K562 (cell line): Measurements from ENCODE around the gene CNKSR3. TPM values are rescaled to one million over a fixed set of nuclear protein-coding genes. Genes with fewer than 3 reads are reported as not detected.

Experiments
- CBFA2T3 ChIP-seq: fragments of 450-650 bp; IDR thresholded peaks from 2 replicates; pipeline ENCODE4 v1.6.1; 2017
- CHD4 ChIP-seq: fragments of 200-600 bp; sonication (generic); IDR thresholded peaks from 3 replicates; pipeline ENCODE4 v1.6.1; 2012; ENCODE audit warnings: low read depth, mild to moderate bottlenecking, mixed read lengths, low read length, inconsistent platforms; ENCODE audit not compliant: insufficient read depth, insufficient replicate concordance, poor library complexity, severe bottlenecking
- MGA ChIP-seq: fragments of 450-650 bp; IDR thresholded peaks from 2 replicates; pipeline ENCODE4 v1.6.1; 2016; ENCODE audit warnings: mild to moderate bottlenecking, moderate library complexity
- MTA2 ChIP-seq: fragments of 450-650 bp; IDR thresholded peaks from 2 replicates; pipeline ENCODE4 v1.6.1; 2016; ENCODE audit warnings: low read depth
- RBM14 ChIP-seq: fragments of 200-400 bp; formaldehyde crosslinking; IDR thresholded peaks from 2 replicates; pipeline ENCODE4 v1.6.1; 2018; ENCODE audit warnings: low read depth, mild to moderate bottlenecking, low read length, moderate library complexity, borderline replicate concordance; ENCODE audit not compliant: insufficient read depth
- TEAD1 ChIP-seq, 2 experiments: fragments of 450-650 bp in 1 of 2; sonication (generic) in 1 of 2; formaldehyde crosslinking; IDR thresholded peaks; 2 replicates each; pipeline versions ENCODE4 v1.4.0 to v1.8.0; 2020 to 2022; ENCODE audit warnings: mild to moderate bottlenecking in 2 of 2, missing genetic modification reagents in 1 of 2
- polyA plus RNA-seq, 8 experiments: library from polyadenylated mRNA; depleted of rRNA in 4 of 8; stranded (reverse) in 5 of 8; unstranded in 3 of 8; fragments of >200 nt; fragmentation: Nextera tagmentation in 2 of 8; fragmentation: Illumina TruSeq in 1 of 8; extraction: Ambion mirVana in 2 of 8; extraction: Trizol in 1 of 8; gene quantifications; 2 replicates each; pipeline versions ENCODE4 v1.2.1 to v1.2.3, GENCODE V29; 2011 to 2014; ENCODE audit warnings: inconsistent platforms in 1 of 8, missing spikeins in 1 of 8
- total RNA-seq, 7 experiments: library from RNA; depleted of rRNA in 6 of 7; stranded (reverse); fragments of >200 nt in 6 of 7; fragmentation: Illumina TruSeq in 2 of 7; extraction: Trizol in 2 of 7; gene quantifications; 2 replicates each; pipeline versions ENCODE4 v1.2.1 to v1.2.3, GENCODE V29; 2011 to 2021; ENCODE audit warnings: low replicate concordance in 1 of 7
- TF ChIP-seq, protein P1 (sequence below): fragments of 450-650 bp; IDR thresholded peaks from 2 replicates; pipeline ENCODE4 v1.6.1; 2016; ENCODE audit warnings: borderline replicate concordance

CNKSR3 gene
- total and polyA plus RNA-seq, 9 of the 15 experiments (the other 6 are each of a cell fraction or from before 2014, with no cell fraction given), result 4.5 to 29.6 (median 9.5) TPM

DNA sequence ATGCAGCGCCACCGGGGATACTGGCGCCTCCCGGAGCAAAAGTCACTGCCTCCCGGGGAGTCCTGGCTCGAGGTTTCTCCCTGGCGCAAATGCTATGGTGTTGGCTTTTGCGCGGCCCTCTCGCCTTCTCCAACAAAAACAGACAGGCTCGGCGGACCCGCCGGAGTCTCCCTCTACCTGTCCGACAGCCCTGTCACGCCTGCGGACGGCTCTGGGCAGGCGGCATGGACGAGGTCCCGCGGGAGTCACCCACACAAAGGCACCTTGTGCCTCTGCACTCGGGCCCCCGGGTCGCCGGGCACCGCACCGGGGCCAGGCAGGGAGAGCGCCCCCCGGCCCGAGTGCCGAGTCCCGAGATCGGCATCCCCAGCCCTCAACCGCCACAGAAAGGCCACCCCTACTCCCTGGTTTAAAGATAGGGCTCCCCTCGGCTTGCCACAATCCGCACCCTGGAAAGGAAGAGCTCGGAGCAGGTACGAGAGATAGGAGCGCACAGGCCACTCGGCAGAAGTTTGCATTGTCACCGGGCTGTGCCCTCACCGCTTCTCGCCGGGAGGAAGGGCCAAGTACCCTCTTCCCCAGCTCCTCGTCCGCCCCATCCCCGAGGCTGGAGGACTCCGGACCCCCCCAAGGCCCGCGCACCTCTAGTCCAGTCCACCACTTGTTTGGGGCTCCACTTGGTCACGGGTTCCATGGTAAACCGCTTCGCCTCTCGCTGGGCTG, 903 bp downstream of the CNKSR3 start (continued):
- TF ChIP-seq TEAD1 (CRISPR knock-in tag; IDR thresholded peaks at IDR 0.05) (peak in 1 of 2 experiments; percentile 36; a peak in 1 of 4 replicates), CBFA2T3 (peak; percentile 2; the same call in 1 of the 2 replicates), CHD4 (peak; percentile 25), RBM14 (0 out of 2 replicates have a peak, but pooled peaks have one; percentile 70), MGA (peak; percentile 92), MTA2 (peak; percentile 5; the same call in 1 of the 2 replicates)
- TF ChIP-seq, protein P1, sequence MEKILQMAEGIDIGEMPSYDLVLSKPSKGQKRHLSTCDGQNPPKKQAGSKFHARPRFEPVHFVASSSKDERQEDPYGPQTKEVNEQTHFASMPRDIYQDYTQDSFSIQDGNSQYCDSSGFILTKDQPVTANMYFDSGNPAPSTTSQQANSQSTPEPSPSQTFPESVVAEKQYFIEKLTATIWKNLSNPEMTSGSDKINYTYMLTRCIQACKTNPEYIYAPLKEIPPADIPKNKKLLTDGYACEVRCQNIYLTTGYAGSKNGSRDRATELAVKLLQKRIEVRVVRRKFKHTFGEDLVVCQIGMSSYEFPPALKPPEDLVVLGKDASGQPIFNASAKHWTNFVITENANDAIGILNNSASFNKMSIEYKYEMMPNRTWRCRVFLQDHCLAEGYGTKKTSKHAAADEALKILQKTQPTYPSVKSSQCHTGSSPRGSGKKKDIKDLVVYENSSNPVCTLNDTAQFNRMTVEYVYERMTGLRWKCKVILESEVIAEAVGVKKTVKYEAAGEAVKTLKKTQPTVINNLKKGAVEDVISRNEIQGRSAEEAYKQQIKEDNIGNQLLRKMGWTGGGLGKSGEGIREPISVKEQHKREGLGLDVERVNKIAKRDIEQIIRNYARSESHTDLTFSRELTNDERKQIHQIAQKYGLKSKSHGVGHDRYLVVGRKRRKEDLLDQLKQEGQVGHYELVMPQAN, result peak; percentile 15; the same call in 1 of the 2 replicates
